ENCODE measurements around the gene CHI3L1.

Gene CHI3L1

GRCh38 chr1:203210988-203211387, 24.5 kb upstream of the CHI3L1 start:
- Histone ChIP-seq H3K36me3 (no peaks in the 10 kb centered on the region), H3K4me1 (peaks cover 22 to 44% (median 37%) of the 10 kb centered on the region in 10 experiments), H4K20me1 (no peaks in the 10 kb centered on the region), H3K27me3 (no peaks in the 10 kb centered on the region), H3K9ac (no peak overlapping the region), H3K4me2 (no peak overlapping the region), H3K27ac (no peak overlapping the region), H3K4me3 (no peak overlapping the region), H3K9me3 (replicated peaks in 1 of 11) (no peaks in the 10 kb centered on the region)
- TF ChIP-seq Cebpa-rat (IDR thresholded peaks at IDR 0.05): no peak

GRCh38 chr1:203210350-203210749, 23.8 kb upstream of the CHI3L1 start:
- H3K4me3 ChIP-seq: no peak overlapping the region

GRCh38 chr1:203208181-203208580, 21.7 kb upstream of the CHI3L1 start:
- no peak for TF ChIP-seq Cebpa-rat (IDR thresholded peaks at IDR 0.05)
- Histone ChIP-seq H3K27ac (no peak overlapping the region), H3K4me2 (peak overlapping the region in 9 of 11 experiments; percentile 6 to 41 (median 27); a peak in 11 of 22 replicates)

More at GRCh38 chr1:203210350-203210749, 23.8 kb upstream of the CHI3L1 start:
- H3K9ac ChIP-seq: no peak overlapping the region
- H4K20me1 ChIP-seq: no peaks in the 10 kb centered on the region
- no peaks in the 10 kb centered on the region for H3K9me3 ChIP-seq (replicated peaks in 1 of 11)
- H3K4me2 ChIP-seq: no peak overlapping the region
- H3K4me1 ChIP-seq: peaks cover 16 to 38% (median 31%) of the 10 kb centered on the region in 10 experiments
- TF ChIP-seq Cebpa-rat (IDR thresholded peaks at IDR 0.05): no peak
- no peaks in the 10 kb centered on the region for H3K27me3 ChIP-seq
- H3K27ac ChIP-seq: no peak overlapping the region
- no peaks in the 10 kb centered on the region for H3K36me3 ChIP-seq

GRCh38 chr1:203207751-203208150, 21.2 kb upstream of the CHI3L1 start:
- H3K36me3 ChIP-seq: no peaks in the 10 kb centered on the region
- no peak for TF ChIP-seq Cebpa-rat (IDR thresholded peaks at IDR 0.05)
- no peak overlapping the region for H3K9ac ChIP-seq
- no peak overlapping the region for H3K4me3 ChIP-seq
- H3K4me1 ChIP-seq: peaks cover 4 to 31% (median 13%) of the 10 kb centered on the region in 10 experiments; a peak in 19 of 20 replicates
- H3K27me3 ChIP-seq: no peaks in the 10 kb centered on the region
- peak overlapping the region in 9 of 11 experiments; percentile 6 to 41 (median 27); a peak in 16 of 22 replicates for H3K4me2 ChIP-seq
- H4K20me1 ChIP-seq: no peaks in the 10 kb centered on the region
- H3K27ac ChIP-seq: no peak overlapping the region
- H3K9me3 ChIP-seq (replicated peaks in 1 of 11): no peaks in the 10 kb centered on the region

More at GRCh38 chr1:203208181-203208580, 21.7 kb upstream of the CHI3L1 start:
- no peaks in the 10 kb centered on the region for H3K36me3 ChIP-seq
- no peak overlapping the region for H3K4me3 ChIP-seq
- no peaks in the 10 kb centered on the region for H3K9me3 ChIP-seq (replicated peaks in 1 of 11)
- H3K9ac ChIP-seq: no peak overlapping the region
- H4K20me1 ChIP-seq: no peaks in the 10 kb centered on the region
- H3K4me1 ChIP-seq: peaks cover 2 to 27% (median 12%) of the 10 kb centered on the region in 10 experiments; a peak in 19 of 20 replicates
- H3K27me3 ChIP-seq: no peaks in the 10 kb centered on the region

- Histone ChIP-seq H3K9me3 (replicated peaks in 1 of 11) (no peaks in the 10 kb centered on the region), H3K36me3 (no peaks in the 10 kb centered on the region), H3K27ac (no peak overlapping the region), H3K27me3 (no peaks in the 10 kb centered on the region), H3K4me3 (no peak overlapping the region), H4K20me1 (no peaks in the 10 kb centered on the region), H3K4me1 (peaks cover 7 to 46% (median 21%) of the 10 kb centered on the region in 10 experiments; a peak in 19 of 20 replicates), H3K9ac (no peak overlapping the region), H3K4me2 (peak overlapping the region in 3 of 11 experiments; percentile 21 to 33 (median 26); a peak in 4 of 22 replicates)
- no peak for TF ChIP-seq Cebpa-rat (IDR thresholded peaks at IDR 0.05)
Observed at GRCh38 chr1:203206129-203206687, 19.7 kb upstream of the CHI3L1 start.

- no peaks in the 10 kb centered on the region for H3K36me3 ChIP-seq
- no peaks in the 10 kb centered on the region for H3K9me3 ChIP-seq (replicated peaks in 1 of 11)
- no peaks in the 10 kb centered on the region for H4K20me1 ChIP-seq
- H3K4me2 ChIP-seq: no peak overlapping the region
- no peak overlapping the region for H3K9ac ChIP-seq
- H3K4me3 ChIP-seq: no peak overlapping the region
- H3K27me3 ChIP-seq: no peaks in the 10 kb centered on the region
- no peak for TF ChIP-seq Cebpa-rat (IDR thresholded peaks at IDR 0.05)
- H3K4me1 ChIP-seq: peaks cover 19 to 61% (median 36%) of the 10 kb centered on the region in 10 experiments
- H3K27ac ChIP-seq: no peak overlapping the region
Observed at GRCh38 chr1:203204756-203205155, 18.3 kb upstream of the CHI3L1 start.

GRCh38 chr1:203202431-203203245, 16.1 kb upstream of the CHI3L1 start:
- Histone ChIP-seq H3K4me1 (peaks cover 22 to 70% (median 44%) of the 10 kb centered on the region in 10 experiments), H3K9me3 (replicated peaks in 1 of 11) (no peaks in the 10 kb centered on the region), H3K9ac (peak overlapping the region in 3 of 11 experiments; percentile 50 to 53 (median 50); a peak in 6 of 22 replicates), H3K36me3 (no peaks in the 10 kb centered on the region), H4K20me1 (no peaks in the 10 kb centered on the region), H3K4me2 (peak overlapping the region in 10 of 11 experiments; percentile 24 to 84 (median 65); a peak in 16 of 22 replicates), H3K27ac (peak overlapping the region in 9 of 11 experiments; percentile 14 to 80 (median 44); a peak in 13 of 22 replicates), H3K27me3 (no peaks in the 10 kb centered on the region), H3K4me3 (no peak overlapping the region; a peak in 1 of 20 replicates)
- peak in 7 of 11 experiments; percentile 19 to 83 (median 52); a peak in 7 of 22 replicates for TF ChIP-seq Cebpa-rat (IDR thresholded peaks at IDR 0.05)

GRCh38 chr1:203201516-203202205, 15.2 kb upstream of the CHI3L1 start:
- Histone ChIP-seq H3K4me2 (peak overlapping the region in 5 of 11 experiments; percentile 70 to 84 (median 78); a peak in 10 of 22 replicates), H3K9ac (peak overlapping the region in 1 of 11 experiments; percentile 50; a peak in 3 of 22 replicates), H3K27ac (peak overlapping the region in 6 of 11 experiments; percentile 19 to 80 (median 62); a peak in 10 of 22 replicates), H3K4me3 (no peak overlapping the region), H3K36me3 (no peaks in the 10 kb centered on the region), H4K20me1 (no peaks in the 10 kb centered on the region), H3K4me1 (peaks cover 19 to 73% (median 46%) of the 10 kb centered on the region in 10 experiments; a peak in 19 of 20 replicates), H3K9me3 (replicated peaks in 1 of 11) (no peaks in the 10 kb centered on the region), H3K27me3 (no peaks in the 10 kb centered on the region)
- TF ChIP-seq Cebpa-rat (IDR thresholded peaks at IDR 0.05): no peak

Measured in BLaER1 treated with 17β-estradiol and CSF1 and Interleukin-3, amounts not matched to agents 10 nM and 100 nM (cell line).